Neural progenitor cell (in vitro differentiated cells): ENCODE data around the gene IPO4. TPM values are rescaled to one million over a fixed set of nuclear protein-coding genes. Genes with fewer than 3 reads are reported as not detected.

Experiments used
- DNase-seq: peaks from one replicate; pipeline ENCODE4 v3.0.0-alpha.2; 2016; ENCODE audit warnings: low spot score
- H2AFZ ChIP-seq: fragments of 200-600 bp; sonication (generic); replicated peaks from 2 replicates; pipeline ENCODE4 v1.6.1; 2016; ENCODE audit warnings: antibody characterized with exemption
- H3F3A ChIP-seq: fragments of 200-600 bp; sonication (generic); 2 replicates; pipeline ENCODE4 v1.6.1; 2016; ENCODE audit warnings: antibody characterized with exemption, low read depth
- H3K27ac ChIP-seq: fragments of 200-600 bp; sonication (generic); 2 replicates; pipeline ENCODE4 v1.5.1; 2016; ENCODE audit warnings: mild to moderate bottlenecking
- H3K27me3 ChIP-seq: fragments of 200-600 bp; sonication (generic); 2 replicates; pipeline ENCODE4 v1.6.1; 2016; ENCODE audit warnings: mild to moderate bottlenecking, moderate library complexity
- H3K36me3 ChIP-seq: fragments of 200-600 bp; sonication (generic); 2 replicates; pipeline ENCODE4 v1.5.1; 2016
- H3K4me1 ChIP-seq: fragments of 200-600 bp; sonication (generic); 2 replicates; pipeline ENCODE4 v1.6.1; 2016; ENCODE audit warnings: mixed run types
- H3K4me2 ChIP-seq: fragments of 200-600 bp; sonication (generic); 2 replicates; pipeline ENCODE4 v1.6.1; 2016
- H3K4me3 ChIP-seq: fragments of 200-600 bp; sonication (generic); 2 replicates; pipeline ENCODE4 v1.5.1; 2016
- H3K79me2 ChIP-seq: fragments of 200-600 bp; sonication (generic); 2 replicates; pipeline ENCODE4 v1.6.1; 2016; ENCODE audit warnings: low read depth
- H3K9ac ChIP-seq: fragments of 200-600 bp; sonication (generic); 2 replicates; pipeline ENCODE4 v1.6.1; 2016
- H3K9me3 ChIP-seq: fragments of 200-600 bp; sonication (generic); 2 replicates; pipeline ENCODE4 v1.5.1; 2016; ENCODE audit warnings: low read depth
- H4K20me1 ChIP-seq: fragments of 200-600 bp; sonication (generic); 2 replicates; pipeline ENCODE4 v1.6.1; 2016; ENCODE audit warnings: low read depth
- H3K27ac Mint-ChIP-seq: 3 replicates; pipeline ENCODE4 v1.8.0; 2021; ENCODE audit warnings: mixed read lengths
- H3K27me3 Mint-ChIP-seq: 2 replicates; pipeline ENCODE4 v1.8.0; 2022; ENCODE audit warnings: low read depth, mild to moderate bottlenecking, inconsistent platforms, moderate library complexity, mixed read lengths; ENCODE audit not compliant: insufficient read depth
- H3K36me3 Mint-ChIP-seq: 3 replicates; pipeline ENCODE4 v1.8.0; 2021; ENCODE audit warnings: mixed read lengths
- H3K4me1 Mint-ChIP-seq: 3 replicates; pipeline ENCODE4 v1.8.0; 2021; ENCODE audit warnings: mixed read lengths
- H3K4me3 Mint-ChIP-seq: 3 replicates; pipeline ENCODE4 v1.8.0; 2021; ENCODE audit warnings: mild to moderate bottlenecking, moderate library complexity, mixed read lengths
- H3K9me3 Mint-ChIP-seq: 3 replicates; pipeline ENCODE4 v1.8.0; 2020; ENCODE audit warnings: mixed read lengths
- EZH2 ChIP-seq: fragments of 200-600 bp; sonication (generic); IDR thresholded peaks from 2 replicates; pipeline ENCODE4 v1.6.1; 2017; ENCODE audit warnings: antibody characterized with exemption, mild to moderate bottlenecking, moderate library complexity
- EZH2phosphoT487 ChIP-seq: fragments of 200-600 bp; sonication (generic); IDR thresholded peaks from 2 replicates; pipeline ENCODE4 v1.6.1; 2017; ENCODE audit warnings: antibody characterized with exemption
- total RNA-seq: library from RNA; depleted of rRNA; stranded (reverse); fragments of >200 nt; gene quantifications from 2 replicates; pipeline ENCODE4 v1.2.3, GENCODE V29; 2015; ENCODE audit warnings: low replicate concordance
- TF ChIP-seq, protein P1 (sequence below): fragments of 200-600 bp; sonication (generic); IDR thresholded peaks from 2 replicates; pipeline ENCODE4 v1.5.1; 2017; ENCODE audit warnings: antibody characterized with exemption, mild to moderate bottlenecking

IPO4 gene
- total RNA-seq, 1 donor from 2014 or later: 15.9 TPM

DNA sequence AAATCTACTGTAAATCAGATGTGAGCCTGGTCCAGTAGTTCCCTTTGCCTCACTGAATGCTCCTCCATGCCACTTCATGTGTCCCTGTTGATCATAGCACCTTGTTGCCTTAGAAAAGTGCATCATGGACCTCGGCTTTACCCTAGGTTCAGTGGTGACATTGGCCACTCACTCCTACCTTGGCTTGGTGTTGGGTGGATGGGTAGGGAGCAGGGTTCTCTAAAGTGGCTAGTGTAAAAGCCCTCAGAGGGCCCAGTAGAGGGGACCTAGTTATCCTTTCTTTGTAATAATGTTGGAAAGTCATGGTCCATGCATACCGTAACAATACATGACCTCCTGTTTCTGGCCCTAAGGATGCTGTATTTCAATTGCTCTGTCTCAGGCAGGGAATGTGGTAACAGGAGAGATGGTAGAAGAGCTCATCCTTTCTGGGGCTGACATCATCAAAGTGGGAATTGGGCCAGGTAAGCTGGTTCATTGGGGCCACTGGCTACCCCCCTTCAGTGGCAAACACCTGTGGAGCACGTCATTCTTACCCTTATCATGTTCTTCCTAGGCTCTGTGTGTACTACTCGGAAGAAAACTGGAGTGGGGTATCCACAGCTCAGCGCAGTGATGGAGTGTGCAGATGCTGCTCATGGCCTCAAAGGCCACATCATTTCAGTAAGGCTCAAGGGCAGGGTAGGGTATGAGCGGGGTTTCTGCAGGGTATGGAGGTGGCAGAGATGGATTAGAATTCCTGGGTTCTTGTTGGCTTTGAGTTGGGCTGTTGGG lies 48.3 kb upstream of the IPO4 start:
- Mint-ChIP-seq H3K27ac (no peak overlapping the region), H3K36me3 (peaks cover 21% of the 10 kb centered on the region), H3K4me1 (peaks cover 26% of the 10 kb centered on the region), H3K4me3 (no peak overlapping the region), H3K27me3 (no peaks in the 10 kb centered on the region), H3K9me3 (no peaks in the 10 kb centered on the region)
- H3K4me2 ChIP-seq: no peak overlapping the region
- H3K27ac ChIP-seq: no peak overlapping the region
- H3F3A ChIP-seq: peaks cover 9% of the 10 kb centered on the region
- peaks cover 37% of the 10 kb centered on the region for H3K79me2 ChIP-seq
- TF ChIP-seq, protein P1, sequence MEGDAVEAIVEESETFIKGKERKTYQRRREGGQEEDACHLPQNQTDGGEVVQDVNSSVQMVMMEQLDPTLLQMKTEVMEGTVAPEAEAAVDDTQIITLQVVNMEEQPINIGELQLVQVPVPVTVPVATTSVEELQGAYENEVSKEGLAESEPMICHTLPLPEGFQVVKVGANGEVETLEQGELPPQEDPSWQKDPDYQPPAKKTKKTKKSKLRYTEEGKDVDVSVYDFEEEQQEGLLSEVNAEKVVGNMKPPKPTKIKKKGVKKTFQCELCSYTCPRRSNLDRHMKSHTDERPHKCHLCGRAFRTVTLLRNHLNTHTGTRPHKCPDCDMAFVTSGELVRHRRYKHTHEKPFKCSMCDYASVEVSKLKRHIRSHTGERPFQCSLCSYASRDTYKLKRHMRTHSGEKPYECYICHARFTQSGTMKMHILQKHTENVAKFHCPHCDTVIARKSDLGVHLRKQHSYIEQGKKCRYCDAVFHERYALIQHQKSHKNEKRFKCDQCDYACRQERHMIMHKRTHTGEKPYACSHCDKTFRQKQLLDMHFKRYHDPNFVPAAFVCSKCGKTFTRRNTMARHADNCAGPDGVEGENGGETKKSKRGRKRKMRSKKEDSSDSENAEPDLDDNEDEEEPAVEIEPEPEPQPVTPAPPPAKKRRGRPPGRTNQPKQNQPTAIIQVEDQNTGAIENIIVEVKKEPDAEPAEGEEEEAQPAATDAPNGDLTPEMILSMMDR: no peak
- TF ChIP-seq EZH2 (no peak), EZH2phosphoT487 (no peak)
- no peak overlapping the region for H2AFZ ChIP-seq
- no peak overlapping the region for H3K9ac ChIP-seq
- peaks cover 10% of the 10 kb centered on the region for H3K4me1 ChIP-seq
- no peak for DNase-seq
- H3K27me3 ChIP-seq: no peaks in the 10 kb centered on the region
- no peak overlapping the region for H3K4me3 ChIP-seq
- H3K9me3 ChIP-seq: no peaks in the 10 kb centered on the region
- H3K36me3 ChIP-seq: no peaks in the 10 kb centered on the region
- peaks cover 5% of the 10 kb centered on the region for H4K20me1 ChIP-seq

- Histone ChIP-seq H3K9me3 (no peaks in the 10 kb centered on the region), H3K27ac (no peak overlapping the region), H3F3A (peaks cover 16% of the 10 kb centered on the region), H3K4me1 (peaks cover 11% of the 10 kb centered on the region), H3K4me2 (no peak overlapping the region), H3K27me3 (no peaks in the 10 kb centered on the region), H3K9ac (no peak overlapping the region), H3K36me3 (no peaks in the 10 kb centered on the region), H4K20me1 (peaks cover 6% of the 10 kb centered on the region), H2AFZ (no peak overlapping the region), H3K4me3 (no peak overlapping the region), H3K79me2 (peaks cover 38% of the 10 kb centered on the region)
- TF ChIP-seq, protein P1: no peak
- TF ChIP-seq EZH2 (no peak), EZH2phosphoT487 (no peak)
- no peaks in the 10 kb centered on the region for H3K27me3 Mint-ChIP-seq
- peaks cover 29% of the 10 kb centered on the region for H3K4me1 Mint-ChIP-seq
- no peak for DNase-seq
- no peak overlapping the region for H3K27ac Mint-ChIP-seq
- H3K4me3 Mint-ChIP-seq: peak overlapping the region; percentile 51
- peaks cover 21% of the 10 kb centered on the region for H3K36me3 Mint-ChIP-seq
- no peaks in the 10 kb centered on the region for H3K9me3 Mint-ChIP-seq
These were observed 47.4 kb upstream of the IPO4 start for GRCh38 chr14:24235804-24236688.

DNA sequence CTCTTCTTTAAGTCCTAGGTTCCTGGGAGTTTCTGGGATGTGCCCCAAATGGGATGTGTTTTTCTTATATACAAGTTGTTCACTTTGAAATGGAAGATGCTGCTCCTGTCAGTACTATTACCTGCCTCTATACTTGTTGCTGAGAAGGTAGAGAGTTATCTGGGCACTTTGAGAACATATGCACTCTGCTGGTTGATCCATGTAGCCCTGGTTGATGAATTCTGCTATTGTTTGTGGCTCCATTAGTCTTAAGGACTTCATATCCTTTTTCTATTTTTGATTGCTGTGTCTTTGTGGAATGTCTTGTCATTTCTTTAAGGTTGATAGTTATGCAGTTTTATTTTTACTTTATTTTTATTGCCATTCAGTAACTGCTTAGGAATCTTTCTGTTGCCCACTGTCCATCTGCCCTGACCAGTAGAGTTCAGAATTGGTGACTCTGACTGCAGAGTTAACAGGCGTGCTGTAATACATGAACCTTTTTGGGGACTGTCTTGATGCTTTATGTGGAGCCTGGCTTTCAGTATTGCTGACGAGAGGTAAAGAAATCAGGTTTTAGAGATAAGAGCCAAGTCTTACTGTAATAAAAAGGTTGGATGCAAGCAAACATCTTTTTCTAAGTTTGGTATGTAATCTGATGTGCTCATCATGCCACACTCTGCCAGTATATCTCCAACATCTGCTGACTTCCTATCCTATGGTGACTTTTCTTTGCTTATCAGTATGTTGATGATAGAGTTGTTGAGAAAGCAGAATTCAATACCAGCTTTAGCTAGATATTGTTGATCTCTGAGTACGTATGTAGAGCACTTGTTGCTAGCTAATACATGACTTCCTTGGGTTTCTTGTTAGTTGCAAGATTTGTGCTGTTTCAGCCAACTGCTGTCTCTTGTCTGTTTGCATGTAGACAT lies 45.7 kb upstream of the IPO4 start:
- Histone ChIP-seq H4K20me1 (peaks cover 8% of the 10 kb centered on the region), H3K4me2 (peak overlapping the region; percentile 93), H3K27ac (no peak overlapping the region), H3K4me3 (no peak overlapping the region), H2AFZ (no peak overlapping the region), H3K27me3 (no peaks in the 10 kb centered on the region), H3K36me3 (no peaks in the 10 kb centered on the region), H3K79me2 (peaks cover 46% of the 10 kb centered on the region), H3F3A (peaks cover 18% of the 10 kb centered on the region), H3K4me1 (peaks cover 15% of the 10 kb centered on the region), H3K9me3 (no peaks in the 10 kb centered on the region), H3K9ac (peak overlapping the region; percentile 23)
- H3K36me3 Mint-ChIP-seq: peaks cover 16% of the 10 kb centered on the region
- H3K4me1 Mint-ChIP-seq: peaks cover 23% of the 10 kb centered on the region
- peak overlapping the region; percentile 100 for H3K4me3 Mint-ChIP-seq
- H3K27me3 Mint-ChIP-seq: no peaks in the 10 kb centered on the region
- TF ChIP-seq EZH2 (no peak), EZH2phosphoT487 (no peak)
- TF ChIP-seq, protein P1: no peak
- no peak for DNase-seq
- no peak overlapping the region for H3K27ac Mint-ChIP-seq
- no peaks in the 10 kb centered on the region for H3K9me3 Mint-ChIP-seq
